Myometrial cell (primary cell): ENCODE data around the gene PSPN. TPM values are rescaled to one million over a fixed set of nuclear protein-coding genes. Genes with fewer than 3 reads are reported as not detected.

Experiments used
- total RNA-seq: library from RNA; depleted of rRNA; stranded (reverse); fragments of >200 nt; gene quantifications from 2 replicates; pipeline ENCODE4 v1.2.3, GENCODE V29; 2015

Gene PSPN, protein sequence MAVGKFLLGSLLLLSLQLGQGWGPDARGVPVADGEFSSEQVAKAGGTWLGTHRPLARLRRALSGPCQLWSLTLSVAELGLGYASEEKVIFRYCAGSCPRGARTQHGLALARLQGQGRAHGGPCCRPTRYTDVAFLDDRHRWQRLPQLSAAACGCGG
- total RNA-seq, result under 0.01 and 0.89 TPM in 2 replicates

DNA sequence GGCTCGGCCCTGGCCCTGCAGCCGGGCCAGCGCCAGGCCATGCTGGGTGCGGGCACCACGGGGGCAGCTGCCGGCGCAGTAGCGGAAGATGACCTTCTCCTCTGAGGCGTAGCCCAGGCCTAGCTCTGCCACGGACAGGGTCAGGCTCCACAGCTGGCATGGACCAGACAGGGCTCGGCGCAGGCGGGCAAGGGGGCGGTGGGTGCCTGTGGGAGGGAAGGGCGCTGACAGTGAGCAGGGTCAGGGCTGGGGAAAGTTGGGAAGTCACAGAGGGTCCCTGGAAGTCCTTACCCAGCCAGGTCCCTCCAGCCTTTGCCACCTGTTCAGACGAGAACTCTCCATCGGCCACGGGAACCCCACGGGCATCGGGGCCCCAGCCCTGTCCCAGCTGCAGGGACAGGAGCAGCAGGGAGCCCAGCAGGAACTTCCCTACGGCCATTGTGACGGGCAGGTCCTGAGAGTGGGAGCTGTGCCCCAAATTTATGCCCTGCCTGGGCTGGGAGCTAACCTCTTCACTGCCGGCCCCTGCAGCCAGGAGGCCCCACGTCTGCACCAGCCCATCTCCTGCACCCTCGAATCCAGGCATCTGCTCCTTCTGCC is at the start of gene PSPN:
Gene PSPN (minus strand): TSS at position 523 of the 600 bp plus-strand sequence. CDS start 84 bp downstream, at position 439.

DNA sequence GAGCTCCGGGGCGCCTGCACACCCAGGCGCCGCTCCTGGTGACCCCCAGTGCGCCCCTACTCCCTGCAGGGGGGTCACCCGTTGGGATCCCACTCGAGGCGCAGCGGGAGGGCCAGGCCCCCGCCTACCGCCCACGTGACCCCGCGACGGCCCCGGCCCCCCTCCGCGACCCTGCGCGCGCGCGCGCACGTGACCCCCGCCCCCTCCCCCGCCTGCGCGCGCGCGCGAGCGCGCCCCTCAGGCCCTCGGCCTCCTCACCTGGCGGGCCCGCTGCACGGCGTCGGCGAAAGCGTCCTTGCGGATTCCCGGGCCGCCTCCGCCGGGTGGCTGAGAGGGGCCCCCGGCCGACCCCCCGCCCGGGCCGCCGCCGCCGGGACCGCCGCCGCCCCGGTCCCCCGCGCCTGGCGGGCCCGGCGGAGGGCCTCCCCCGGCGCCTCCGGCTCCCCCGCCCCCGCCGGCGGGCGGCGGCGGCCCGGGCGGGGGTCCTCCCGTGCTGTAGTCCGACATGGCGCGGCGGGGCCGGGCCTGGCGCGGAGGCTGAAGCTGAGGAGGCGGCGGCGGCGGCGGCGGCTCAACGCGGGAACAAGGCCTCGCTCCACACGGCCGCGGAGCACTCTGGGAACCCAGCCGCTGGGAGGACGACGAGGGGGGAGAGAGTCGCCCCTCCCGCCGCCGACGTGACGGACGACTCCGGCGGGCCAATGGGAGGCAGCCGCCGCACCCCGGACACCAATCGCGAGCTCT is 48.6 kb upstream of the PSPN start, which contains the start of gene KHSRP:
Gene KHSRP (minus strand): TSS at position 617 of the 744 bp plus-strand sequence. CDS start 110 bp downstream, at position 507.

GRCh38 chr19:6393074-6393982 is 17.6 kb upstream of the PSPN start, which contains the start of gene GTF2F1:
GTF2F1 (minus strand) TSS chr19:6393164; CDS start chr19:6392995, 169 bp downstream.

GRCh38 chr19:6372594-6373095 is 3.1 kb downstream of the PSPN start, which contains the start of gene ALKBH7:
ALKBH7 (plus strand) TSS chr19:6372794; CDS start chr19:6372821, 27 bp downstream.

GRCh38 chr19:6333439-6333838 is 42.3 kb downstream of the PSPN start, which contains the start of gene ACER1:
ACER1 (minus strand) TSS chr19:6333612; CDS start chr19:6333551, 61 bp downstream.

Other genes with a start within 250 kb of the PSPN start
- gene ACSBG2, start 240.3 kb downstream of the PSPN start, total RNA-seq, result not detected in 2 replicates
- gene MLLT1, start 96.0 kb downstream of the PSPN start, total RNA-seq, result 22.5 and 23.9 TPM in 2 replicates
- not detected in 2 replicates for gene ACER1, start 42.3 kb downstream of the PSPN start, total RNA-seq
- gene CLPP, start 14.4 kb downstream of the PSPN start, total RNA-seq, result 147 and 276 TPM in 2 replicates
- 46.3 and 69.2 TPM in 2 replicates for gene ALKBH7, start 3.1 kb downstream of the PSPN start, total RNA-seq
- gene GTF2F1, start 17.2 kb upstream of the PSPN start, total RNA-seq, result 41.6 and 49.9 TPM in 2 replicates
- gene KHSRP, start 48.9 kb upstream of the PSPN start, total RNA-seq, result 158 and 168 TPM in 2 replicates
- not detected in 2 replicates for gene SLC25A41, start 57.8 kb upstream of the PSPN start, total RNA-seq
- gene SLC25A23, start 83.9 kb upstream of the PSPN start, total RNA-seq, result 13.1 and 14.1 TPM in 2 replicates
- gene CRB3, start 88.3 kb upstream of the PSPN start, total RNA-seq, result not detected in 2 replicates
- gene DENND1C, start 105.9 kb upstream of the PSPN start, total RNA-seq, result 0.29 TPM in 1 of 2 replicates, not detected in the other
- gene TUBB4A, start 126.4 kb upstream of the PSPN start, total RNA-seq, result not detected in 2 replicates
- 1.2 and 1.6 TPM in 2 replicates for gene TNFSF9, start 155.1 kb upstream of the PSPN start, total RNA-seq
- gene CD70, start 215.2 kb upstream of the PSPN start, total RNA-seq, result not detected in 2 replicates